HEK293 (cell line): ENCODE measurements around the gene TRAPPC10.

Experiments used
- CTCF ChIA-PET: fragments of 350-600 bp; formaldehyde crosslinking; extraction: SDS; loops from one replicate; lab custom pipeline; 2021; ENCODE audit warnings: antibody characterized with exemption; lab: Yijun Ruan, JAX
- POLR2A ChIA-PET: fragments of 300-600 bp; formaldehyde crosslinking; extraction: SDS; loops from one replicate; lab custom pipeline; 2020; ENCODE audit warnings: antibody characterized with exemption, inconsistent platforms; lab: Yijun Ruan, JAX
- H3K27ac ChIP-seq: fragments of 200-500 bp; sonication (Bioruptor generic); 2 replicates; pipeline ENCODE4 v1.5.1; 2014; ENCODE audit warnings: low read depth, low read length, control low read depth, inconsistent platforms; ENCODE audit errors: extremely low read depth
- H3K36me3 ChIP-seq, 2 experiments: fragments of 200-500 bp in 1 of 2; sonication (Bioruptor generic) in 1 of 2; 1 replicate in 1 of 2; 2 replicates in 1 of 2; pipeline ENCODE4 v1.5.1; 2014 to 2017; ENCODE audit warnings: inconsistent platforms in 2 of 2, low read length in 2 of 2; ENCODE audit not compliant: control insufficient read depth in 2 of 2, insufficient read depth in 1 of 2
- H3K4me1 ChIP-seq: fragments of 200-500 bp; sonication (Bioruptor generic); 2 replicates; pipeline ENCODE4 v1.5.1; 2014; ENCODE audit warnings: mild to moderate bottlenecking, low read length, inconsistent platforms; ENCODE audit not compliant: control insufficient read depth, insufficient read depth
- H3K4me3 ChIP-seq: 2 replicates; pipeline ENCODE4 v1.5.1; 2011; ENCODE audit warnings: low read depth, mild to moderate bottlenecking, control low read depth, low read length, moderate library complexity
- H3K9me3 ChIP-seq: fragments of 200-500 bp; sonication (Bioruptor generic); 2 replicates; pipeline ENCODE4 v1.5.1; 2014; ENCODE audit warnings: low read depth, low read length, inconsistent platforms; ENCODE audit not compliant: control insufficient read depth, insufficient read depth
- BCL11A ChIP-seq: fragments of 450-650 bp; formaldehyde crosslinking; IDR thresholded peaks from 2 replicates; pipeline ENCODE4 v1.5.1; 2016; ENCODE audit warnings: low read depth, missing biosample characterization, missing genetic modification characterization
- BCL11B ChIP-seq: fragments of 450-650 bp; formaldehyde crosslinking; IDR thresholded peaks from 2 replicates; pipeline ENCODE4 v1.5.1; 2016; ENCODE audit warnings: low read depth, missing biosample characterization, missing genetic modification characterization
- GLI2 ChIP-seq: fragments of 450-650 bp; formaldehyde crosslinking; IDR thresholded peaks from 2 replicates; pipeline ENCODE4; 2017; ENCODE audit warnings: missing biosample characterization, missing genetic modification characterization, low read depth, borderline replicate concordance
- KLF10 ChIP-seq: fragments of 450-650 bp; IDR thresholded peaks from 2 replicates; pipeline ENCODE4 v1.5.1; 2018; ENCODE audit warnings: missing biosample characterization, mild to moderate bottlenecking, missing genetic modification characterization
- MYNN ChIP-seq: fragments of 450-650 bp; formaldehyde crosslinking; IDR thresholded peaks from 2 replicates; pipeline ENCODE4 v1.5.1; 2016; ENCODE audit warnings: missing biosample characterization, missing genetic modification characterization, borderline replicate concordance
- SALL2 ChIP-seq: fragments of 450-650 bp; formaldehyde crosslinking; IDR thresholded peaks from 2 replicates; pipeline ENCODE4 v1.5.0; 2017; ENCODE audit warnings: missing biosample characterization, mild to moderate bottlenecking, missing genetic modification characterization, borderline replicate concordance
- TRIM28 ChIP-seq: IDR thresholded peaks from 2 replicates; pipeline ENCODE4 v1.6.1; 2011; ENCODE audit warnings: low read length, control low read depth, borderline replicate concordance
- ZBTB1 ChIP-seq: fragments of 450-650 bp; formaldehyde crosslinking; IDR thresholded peaks from 2 replicates; pipeline ENCODE4 v1.5.1; 2016; ENCODE audit warnings: missing biosample characterization, missing genetic modification characterization
- ZBTB11 ChIP-seq: fragments of 450-650 bp; formaldehyde crosslinking; conservative IDR thresholded peaks from 2 replicates; pipeline ENCODE4 v1.5.1; 2016; ENCODE audit warnings: low read depth, missing biosample characterization, missing genetic modification characterization
- ZNF112 ChIP-seq: fragments of 450-650 bp; formaldehyde crosslinking; IDR thresholded peaks from 2 replicates; pipeline ENCODE4 v1.5.0; 2017; ENCODE audit warnings: missing biosample characterization, missing genetic modification characterization
- ZNF175 ChIP-seq: fragments of 450-650 bp; formaldehyde crosslinking; IDR thresholded peaks from 2 replicates; pipeline ENCODE4 v1.5.1; 2016; ENCODE audit warnings: missing biosample characterization, missing genetic modification characterization
- ZNF211 ChIP-seq: fragments of 450-650 bp; formaldehyde crosslinking; IDR thresholded peaks from 2 replicates; pipeline ENCODE4 v1.5.1; 2016; ENCODE audit warnings: low read depth, missing biosample characterization, missing genetic modification characterization
- ZNF341 ChIP-seq: fragments of 450-650 bp; formaldehyde crosslinking; IDR thresholded peaks from 2 replicates; pipeline ENCODE4; 2016; ENCODE audit warnings: low read depth, missing biosample characterization, missing genetic modification characterization
- ZNF37A ChIP-seq: fragments of 450-650 bp; IDR thresholded peaks from 2 replicates; pipeline ENCODE4 v1.5.1; 2018; ENCODE audit warnings: missing biosample characterization, missing genetic modification characterization
- ZNF510 ChIP-seq: fragments of 450-650 bp; formaldehyde crosslinking; IDR thresholded peaks from 2 replicates; pipeline ENCODE4 v1.5.1; 2018; ENCODE audit warnings: mild to moderate bottlenecking, missing genetic modification characterization, missing biosample characterization; ENCODE audit not compliant: insufficient replicate concordance
- ZNF560 ChIP-seq: fragments of 450-650 bp; formaldehyde crosslinking; IDR thresholded peaks from 2 replicates; pipeline ENCODE4 v1.5.1; 2017; ENCODE audit warnings: missing biosample characterization, missing genetic modification characterization, borderline replicate concordance
- ZNF571 ChIP-seq: fragments of 450-650 bp; formaldehyde crosslinking; IDR thresholded peaks from 2 replicates; pipeline ENCODE4 v1.5.0; 2017; ENCODE audit warnings: missing biosample characterization, missing genetic modification characterization
- ZNF704 ChIP-seq: fragments of 450-650 bp; formaldehyde crosslinking; IDR thresholded peaks from 2 replicates; pipeline ENCODE4 v1.5.1; 2016; ENCODE audit warnings: missing biosample characterization, missing genetic modification characterization
- ZNF791 ChIP-seq: fragments of 450-650 bp; formaldehyde crosslinking; IDR thresholded peaks from 2 replicates; pipeline ENCODE4 v1.5.1; 2016; ENCODE audit warnings: missing biosample characterization, missing genetic modification characterization
- TF ChIP-seq, protein P1 (sequence below): fragments of 450-650 bp; IDR thresholded peaks from 2 replicates; pipeline ENCODE4 v1.5.1; 2018; ENCODE audit warnings: missing biosample characterization, mild to moderate bottlenecking, missing genetic modification characterization
- TF ChIP-seq, protein P2 (sequence below): fragments of 450-650 bp; formaldehyde crosslinking; IDR thresholded peaks from 2 replicates; pipeline ENCODE4 v1.5.1; 2016; ENCODE audit warnings: missing biosample characterization, missing genetic modification characterization
- TF ChIP-seq, protein P3 (sequence below): fragments of 450-650 bp; formaldehyde crosslinking; IDR thresholded peaks from 2 replicates; pipeline ENCODE4 v1.5.1; 2016; ENCODE audit warnings: missing biosample characterization, missing genetic modification characterization

Gene TRAPPC10

GRCh38 chr21:43994646-43995045, 17.5 kb upstream of the TRAPPC10 start:
- TF ChIP-seq ZBTB11 (tag by site-specific recombination), result no peak
- TF ChIP-seq ZBTB1, result no peak
- TF ChIP-seq ZNF560, result no peak
- no peak for TF ChIP-seq ZNF211
- no peak for TF ChIP-seq SALL2
- TF ChIP-seq BCL11A, result no peak
- POLR2A ChIA-PET, result no interaction called here
- no peaks in the 10 kb centered on the region for H3K4me1 ChIP-seq
- H3K27ac ChIP-seq, result no peak overlapping the region
- H3K36me3 ChIP-seq, result no peaks in the 10 kb centered on the region
- no peak overlapping the region for H3K4me3 ChIP-seq
- CTCF ChIA-PET, result no interaction called here
- no peaks in the 10 kb centered on the region for H3K9me3 ChIP-seq

DNA sequence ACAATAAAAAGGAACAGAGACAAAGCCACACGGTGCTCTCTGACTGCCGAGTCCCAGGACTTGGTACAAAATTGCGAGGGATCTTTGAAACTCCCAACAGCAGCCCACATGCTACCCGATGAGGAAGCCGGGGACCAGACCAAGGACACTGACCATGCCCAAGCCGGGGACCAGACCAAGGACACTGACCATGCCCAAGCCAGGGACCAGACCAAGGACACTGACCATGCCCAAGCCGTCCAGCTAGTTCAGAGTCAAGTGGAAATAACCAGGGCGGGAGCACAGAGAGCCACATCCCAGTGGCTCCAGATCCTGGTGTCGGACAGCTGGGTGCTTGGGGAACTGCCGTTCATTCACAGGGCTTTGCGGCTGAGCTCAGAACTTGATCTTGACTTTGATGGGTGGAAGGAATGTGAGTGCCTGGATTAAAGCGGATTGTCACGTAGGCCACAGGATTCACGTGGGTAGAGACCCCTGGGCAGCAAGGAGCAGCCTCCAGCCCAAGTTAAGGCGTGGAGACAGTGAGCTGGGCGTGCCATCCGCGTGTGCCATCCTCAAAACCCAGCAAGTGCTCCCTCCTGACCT, 16.5 kb upstream of the TRAPPC10 start:
- no peak overlapping the region for H3K4me3 ChIP-seq
- no peak for TF ChIP-seq ZNF560
- TF ChIP-seq KLF10, result no peak
- no peak for TF ChIP-seq BCL11B
- H3K36me3 ChIP-seq, result no peaks in the 10 kb centered on the region
- ChIA-PET CTCF (no interaction called here), POLR2A (no interaction called here)
- H3K4me1 ChIP-seq, result no peaks in the 10 kb centered on the region
- H3K9me3 ChIP-seq, result no peaks in the 10 kb centered on the region
- no peak overlapping the region for H3K27ac ChIP-seq

DNA sequence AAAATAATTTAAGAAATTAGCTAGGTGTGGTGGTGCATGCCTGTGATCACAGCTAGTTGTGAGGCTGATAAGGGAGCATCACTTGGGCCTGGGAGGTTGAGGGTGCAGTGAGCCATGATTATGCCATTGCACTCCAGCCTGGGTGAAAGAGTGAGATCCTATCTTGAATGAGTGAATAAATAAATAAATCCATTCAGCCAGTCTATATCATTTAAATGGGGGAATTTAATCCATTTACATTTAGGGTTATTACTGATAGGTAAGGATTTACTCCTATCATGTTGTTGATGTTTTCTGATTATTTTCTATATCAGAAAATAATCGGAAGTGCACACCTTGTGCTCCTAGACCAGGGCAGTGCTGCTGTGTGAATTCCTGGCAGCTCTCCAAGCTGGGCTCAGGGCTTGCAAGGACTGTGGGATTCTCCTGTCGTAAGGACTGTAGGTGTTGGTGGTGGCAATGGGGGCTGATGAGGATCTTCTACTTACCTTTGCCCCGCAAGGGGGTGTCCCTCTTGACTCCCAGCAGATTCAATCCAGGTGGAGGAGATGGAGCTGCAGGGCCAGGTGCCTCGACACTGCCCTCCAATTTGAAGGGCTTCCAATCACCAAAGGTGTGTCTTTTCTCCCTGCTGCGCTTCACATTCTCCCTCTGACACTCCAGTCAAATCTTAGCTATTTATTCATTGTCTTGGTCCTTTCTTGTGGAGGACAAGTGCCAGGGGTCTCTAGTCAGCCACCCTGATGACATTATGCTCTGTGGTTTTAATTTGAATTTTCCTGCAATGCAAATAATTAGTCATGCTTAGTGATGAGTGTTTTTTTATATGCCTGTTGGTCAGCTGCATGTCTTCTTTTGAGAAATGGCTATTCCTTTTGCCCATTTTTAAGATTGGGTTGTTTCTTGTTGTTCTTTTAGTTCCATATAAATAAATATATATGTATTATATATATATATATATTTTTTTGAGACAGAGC, 14.1 kb upstream of the TRAPPC10 start:
- ChIA-PET CTCF (interaction anchor here (0.8 to 1.7 kb wide), 3 partner anchors 21 to 60 kb away, joined by 3 to 6 read pairs (median 3); no protein-coding TSS in a partner anchor), POLR2A (interaction anchor here (1.0 kb wide), 1 partner anchor 13 kb away, joined by 6 read pairs; the partner anchor contains the start of gene TRAPPC10)
- H3K9me3 ChIP-seq, result no peaks in the 10 kb centered on the region
- H3K36me3 ChIP-seq, result no peaks in the 10 kb centered on the region
- no peaks in the 10 kb centered on the region for H3K4me1 ChIP-seq
- H3K27ac ChIP-seq, result no peak overlapping the region
- H3K4me3 ChIP-seq, result no peak overlapping the region
- TF ChIP-seq ZNF37A (tag by site-specific recombination), result no peak
- no peak for TF ChIP-seq MYNN (tag by site-specific recombination)
- TF ChIP-seq ZNF112 (tag by site-specific recombination), result no peak
- TF ChIP-seq, protein P1, sequence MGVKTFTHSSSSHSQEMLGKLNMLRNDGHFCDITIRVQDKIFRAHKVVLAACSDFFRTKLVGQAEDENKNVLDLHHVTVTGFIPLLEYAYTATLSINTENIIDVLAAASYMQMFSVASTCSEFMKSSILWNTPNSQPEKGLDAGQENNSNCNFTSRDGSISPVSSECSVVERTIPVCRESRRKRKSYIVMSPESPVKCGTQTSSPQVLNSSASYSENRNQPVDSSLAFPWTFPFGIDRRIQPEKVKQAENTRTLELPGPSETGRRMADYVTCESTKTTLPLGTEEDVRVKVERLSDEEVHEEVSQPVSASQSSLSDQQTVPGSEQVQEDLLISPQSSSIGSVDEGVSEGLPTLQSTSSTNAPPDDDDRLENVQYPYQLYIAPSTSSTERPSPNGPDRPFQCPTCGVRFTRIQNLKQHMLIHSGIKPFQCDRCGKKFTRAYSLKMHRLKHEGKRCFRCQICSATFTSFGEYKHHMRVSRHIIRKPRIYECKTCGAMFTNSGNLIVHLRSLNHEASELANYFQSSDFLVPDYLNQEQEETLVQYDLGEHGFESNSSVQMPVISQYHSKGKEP (tag by site-specific recombination), result no peak
- no peak for TF ChIP-seq ZNF341 (tag by site-specific recombination)
- no peak for TF ChIP-seq ZNF571 (tag by site-specific recombination)
- TF ChIP-seq, protein P2, sequence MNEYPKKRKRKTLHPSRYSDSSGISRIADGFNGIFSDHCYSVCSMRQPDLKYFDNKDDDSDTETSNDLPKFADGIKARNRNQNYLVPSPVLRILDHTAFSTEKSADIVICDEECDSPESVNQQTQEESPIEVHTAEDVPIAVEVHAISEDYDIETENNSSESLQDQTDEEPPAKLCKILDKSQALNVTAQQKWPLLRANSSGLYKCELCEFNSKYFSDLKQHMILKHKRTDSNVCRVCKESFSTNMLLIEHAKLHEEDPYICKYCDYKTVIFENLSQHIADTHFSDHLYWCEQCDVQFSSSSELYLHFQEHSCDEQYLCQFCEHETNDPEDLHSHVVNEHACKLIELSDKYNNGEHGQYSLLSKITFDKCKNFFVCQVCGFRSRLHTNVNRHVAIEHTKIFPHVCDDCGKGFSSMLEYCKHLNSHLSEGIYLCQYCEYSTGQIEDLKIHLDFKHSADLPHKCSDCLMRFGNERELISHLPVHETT (tag by site-specific recombination), result no peak
- no peak for TF ChIP-seq ZNF791 (tag by site-specific recombination)
- TF ChIP-seq ZNF704, result no peak
- no peak for TF ChIP-seq TRIM28
- TF ChIP-seq, protein P3, sequence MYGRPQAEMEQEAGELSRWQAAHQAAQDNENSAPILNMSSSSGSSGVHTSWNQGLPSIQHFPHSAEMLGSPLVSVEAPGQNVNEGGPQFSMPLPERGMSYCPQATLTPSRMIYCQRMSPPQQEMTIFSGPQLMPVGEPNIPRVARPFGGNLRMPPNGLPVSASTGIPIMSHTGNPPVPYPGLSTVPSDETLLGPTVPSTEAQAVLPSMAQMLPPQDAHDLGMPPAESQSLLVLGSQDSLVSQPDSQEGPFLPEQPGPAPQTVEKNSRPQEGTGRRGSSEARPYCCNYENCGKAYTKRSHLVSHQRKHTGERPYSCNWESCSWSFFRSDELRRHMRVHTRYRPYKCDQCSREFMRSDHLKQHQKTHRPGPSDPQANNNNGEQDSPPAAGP, result no peak
- no peak for TF ChIP-seq ZNF175
- no peak for TF ChIP-seq ZNF510 (tag by site-specific recombination)
- TF ChIP-seq GLI2 (tag by site-specific recombination), result no peak
